ENCODE data around the gene NRG3. TPM values are rescaled to one million over a fixed set of nuclear protein-coding genes. Genes with fewer than 3 reads are reported as not detected.

NRG3 gene
- total and polyA plus RNA-seq, 2 of the 8 experiments (the other 6 are each of a cell fraction or from before 2014, with no cell fraction given): 4.2 to 5.0 TPM

DNA sequence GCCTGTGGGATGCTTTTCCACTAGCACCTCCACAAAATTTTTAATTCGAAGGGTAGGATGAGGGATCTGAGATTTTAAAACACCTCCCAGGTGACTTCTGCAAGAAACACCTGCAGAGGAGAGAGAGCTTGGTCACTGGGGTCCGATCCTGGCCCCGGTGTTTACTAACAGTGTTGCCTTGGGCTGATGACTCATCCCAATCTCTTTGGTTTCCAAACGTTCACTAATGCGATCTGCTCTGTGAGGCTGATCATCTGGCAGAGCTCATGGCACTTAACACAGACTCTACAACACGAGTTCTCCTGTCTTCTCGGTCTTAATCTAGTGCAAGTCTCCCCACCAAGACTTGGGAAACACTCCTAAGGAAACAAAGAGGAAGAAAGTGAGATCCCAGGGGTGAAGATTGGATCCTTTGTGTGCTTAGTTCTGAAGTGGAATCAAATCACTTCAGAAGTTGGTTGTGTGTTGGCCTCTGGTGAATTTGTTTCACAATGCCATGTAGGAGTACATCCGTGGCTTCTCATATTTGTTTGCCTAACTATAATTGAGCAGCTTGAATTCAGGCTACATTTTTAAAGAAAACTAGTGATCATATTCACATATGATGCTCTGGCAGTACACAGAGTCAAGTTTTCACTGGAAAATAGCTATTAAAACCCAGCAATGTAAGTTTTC is 407.9 kb downstream of the NRG3 start (continued):
- TF ChIP-seq, protein P1, sequence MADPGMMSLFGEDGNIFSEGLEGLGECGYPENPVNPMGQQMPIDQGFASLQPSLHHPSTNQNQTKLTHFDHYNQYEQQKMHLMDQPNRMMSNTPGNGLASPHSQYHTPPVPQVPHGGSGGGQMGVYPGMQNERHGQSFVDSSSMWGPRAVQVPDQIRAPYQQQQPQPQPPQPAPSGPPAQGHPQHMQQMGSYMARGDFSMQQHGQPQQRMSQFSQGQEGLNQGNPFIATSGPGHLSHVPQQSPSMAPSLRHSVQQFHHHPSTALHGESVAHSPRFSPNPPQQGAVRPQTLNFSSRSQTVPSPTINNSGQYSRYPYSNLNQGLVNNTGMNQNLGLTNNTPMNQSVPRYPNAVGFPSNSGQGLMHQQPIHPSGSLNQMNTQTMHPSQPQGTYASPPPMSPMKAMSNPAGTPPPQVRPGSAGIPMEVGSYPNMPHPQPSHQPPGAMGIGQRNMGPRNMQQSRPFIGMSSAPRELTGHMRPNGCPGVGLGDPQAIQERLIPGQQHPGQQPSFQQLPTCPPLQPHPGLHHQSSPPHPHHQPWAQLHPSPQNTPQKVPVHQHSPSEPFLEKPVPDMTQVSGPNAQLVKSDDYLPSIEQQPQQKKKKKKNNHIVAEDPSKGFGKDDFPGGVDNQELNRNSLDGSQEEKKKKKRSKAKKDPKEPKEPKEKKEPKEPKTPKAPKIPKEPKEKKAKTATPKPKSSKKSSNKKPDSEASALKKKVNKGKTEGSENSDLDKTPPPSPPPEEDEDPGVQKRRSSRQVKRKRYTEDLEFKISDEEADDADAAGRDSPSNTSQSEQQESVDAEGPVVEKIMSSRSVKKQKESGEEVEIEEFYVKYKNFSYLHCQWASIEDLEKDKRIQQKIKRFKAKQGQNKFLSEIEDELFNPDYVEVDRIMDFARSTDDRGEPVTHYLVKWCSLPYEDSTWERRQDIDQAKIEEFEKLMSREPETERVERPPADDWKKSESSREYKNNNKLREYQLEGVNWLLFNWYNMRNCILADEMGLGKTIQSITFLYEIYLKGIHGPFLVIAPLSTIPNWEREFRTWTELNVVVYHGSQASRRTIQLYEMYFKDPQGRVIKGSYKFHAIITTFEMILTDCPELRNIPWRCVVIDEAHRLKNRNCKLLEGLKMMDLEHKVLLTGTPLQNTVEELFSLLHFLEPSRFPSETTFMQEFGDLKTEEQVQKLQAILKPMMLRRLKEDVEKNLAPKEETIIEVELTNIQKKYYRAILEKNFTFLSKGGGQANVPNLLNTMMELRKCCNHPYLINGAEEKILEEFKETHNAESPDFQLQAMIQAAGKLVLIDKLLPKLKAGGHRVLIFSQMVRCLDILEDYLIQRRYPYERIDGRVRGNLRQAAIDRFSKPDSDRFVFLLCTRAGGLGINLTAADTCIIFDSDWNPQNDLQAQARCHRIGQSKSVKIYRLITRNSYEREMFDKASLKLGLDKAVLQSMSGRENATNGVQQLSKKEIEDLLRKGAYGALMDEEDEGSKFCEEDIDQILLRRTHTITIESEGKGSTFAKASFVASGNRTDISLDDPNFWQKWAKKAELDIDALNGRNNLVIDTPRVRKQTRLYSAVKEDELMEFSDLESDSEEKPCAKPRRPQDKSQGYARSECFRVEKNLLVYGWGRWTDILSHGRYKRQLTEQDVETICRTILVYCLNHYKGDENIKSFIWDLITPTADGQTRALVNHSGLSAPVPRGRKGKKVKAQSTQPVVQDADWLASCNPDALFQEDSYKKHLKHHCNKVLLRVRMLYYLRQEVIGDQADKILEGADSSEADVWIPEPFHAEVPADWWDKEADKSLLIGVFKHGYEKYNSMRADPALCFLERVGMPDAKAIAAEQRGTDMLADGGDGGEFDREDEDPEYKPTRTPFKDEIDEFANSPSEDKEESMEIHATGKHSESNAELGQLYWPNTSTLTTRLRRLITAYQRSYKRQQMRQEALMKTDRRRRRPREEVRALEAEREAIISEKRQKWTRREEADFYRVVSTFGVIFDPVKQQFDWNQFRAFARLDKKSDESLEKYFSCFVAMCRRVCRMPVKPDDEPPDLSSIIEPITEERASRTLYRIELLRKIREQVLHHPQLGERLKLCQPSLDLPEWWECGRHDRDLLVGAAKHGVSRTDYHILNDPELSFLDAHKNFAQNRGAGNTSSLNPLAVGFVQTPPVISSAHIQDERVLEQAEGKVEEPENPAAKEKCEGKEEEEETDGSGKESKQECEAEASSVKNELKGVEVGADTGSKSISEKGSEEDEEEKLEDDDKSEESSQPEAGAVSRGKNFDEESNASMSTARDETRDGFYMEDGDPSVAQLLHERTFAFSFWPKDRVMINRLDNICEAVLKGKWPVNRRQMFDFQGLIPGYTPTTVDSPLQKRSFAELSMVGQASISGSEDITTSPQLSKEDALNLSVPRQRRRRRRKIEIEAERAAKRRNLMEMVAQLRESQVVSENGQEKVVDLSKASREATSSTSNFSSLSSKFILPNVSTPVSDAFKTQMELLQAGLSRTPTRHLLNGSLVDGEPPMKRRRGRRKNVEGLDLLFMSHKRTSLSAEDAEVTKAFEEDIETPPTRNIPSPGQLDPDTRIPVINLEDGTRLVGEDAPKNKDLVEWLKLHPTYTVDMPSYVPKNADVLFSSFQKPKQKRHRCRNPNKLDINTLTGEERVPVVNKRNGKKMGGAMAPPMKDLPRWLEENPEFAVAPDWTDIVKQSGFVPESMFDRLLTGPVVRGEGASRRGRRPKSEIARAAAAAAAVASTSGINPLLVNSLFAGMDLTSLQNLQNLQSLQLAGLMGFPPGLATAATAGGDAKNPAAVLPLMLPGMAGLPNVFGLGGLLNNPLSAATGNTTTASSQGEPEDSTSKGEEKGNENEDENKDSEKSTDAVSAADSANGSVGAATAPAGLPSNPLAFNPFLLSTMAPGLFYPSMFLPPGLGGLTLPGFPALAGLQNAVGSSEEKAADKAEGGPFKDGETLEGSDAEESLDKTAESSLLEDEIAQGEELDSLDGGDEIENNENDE (IDR thresholded peaks at IDR 0.05; ENCODE audit: insufficient replicate concordance, low read length): no peak
- no peak for TF ChIP-seq RBBP5 (IDR thresholded peaks at IDR 0.05; ENCODE audit: borderline replicate concordance, low read depth, low read length)
- no peak for TF ChIP-seq RNF2 (IDR thresholded peaks at IDR 0.05; ENCODE audit: borderline replicate concordance, low read depth, low read length, missing control alignments, poor library complexity, severe bottlenecking)
